Medulla oblongata (tissue), 1 donor: ENCODE measurements around the gene ICA1.
"Not testable (repeated sequence)": the region's sequence is repeated elsewhere in the genome, so short reads cannot be mapped to it uniquely, and the experiment has no call there.

Experiments
- DNase-seq: peaks from one replicate; pipeline ENCODE4 v3.0.0-alpha.2; 2015; ENCODE audit errors: extremely low spot score

The ICA1 gene

GRCh38 chr7:8263048-8263447, 1.1 kb upstream of the ICA1 start:
- no peak for DNase-seq

- DNase-seq: no peak
Observed at GRCh38 chr7:8260871-8261694, 884 bp downstream of the ICA1 start.

GRCh38 chr7:8259586-8260222, 2.3 kb downstream of the ICA1 start:
- no peak for DNase-seq

DNA sequence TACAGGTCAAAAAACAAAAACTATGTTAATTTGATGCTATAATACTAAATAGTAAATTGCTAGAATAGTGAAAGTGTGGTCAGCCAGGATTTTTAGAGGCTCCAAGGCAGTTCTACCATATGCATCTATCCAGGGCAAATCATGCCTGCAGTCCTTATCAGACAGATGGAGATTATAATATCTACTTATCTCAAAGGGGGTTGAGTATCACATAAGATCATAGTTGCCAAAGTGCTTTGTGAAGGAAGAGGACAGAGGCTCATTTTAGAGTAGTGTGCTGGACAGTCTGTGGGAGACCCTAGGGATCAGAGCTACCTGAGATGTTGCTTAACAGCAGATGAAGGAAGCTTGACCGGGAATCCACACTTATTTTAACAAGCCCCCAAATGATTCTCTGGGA, 3.2 kb downstream of the ICA1 start:
- no peak for DNase-seq

DNA sequence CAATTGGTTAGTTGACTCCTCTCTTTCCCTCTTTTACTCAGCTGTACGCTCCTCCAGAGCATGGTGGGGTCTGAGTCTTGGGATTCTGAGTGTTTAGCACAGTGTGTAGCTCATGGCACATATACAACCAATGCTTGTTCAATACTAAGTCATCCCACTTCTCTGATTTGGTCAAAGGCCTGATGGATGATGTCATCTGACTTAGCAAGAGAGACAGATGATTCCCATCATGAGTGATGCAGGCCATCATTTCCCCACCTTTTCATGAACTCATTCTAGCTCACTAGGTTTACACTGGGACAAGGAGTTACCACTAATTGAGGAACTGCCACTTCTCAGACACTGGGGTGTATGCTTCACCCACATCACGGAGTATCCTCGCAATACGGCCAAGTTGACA, 3.8 kb downstream of the ICA1 start:
- no peak for DNase-seq

DNA sequence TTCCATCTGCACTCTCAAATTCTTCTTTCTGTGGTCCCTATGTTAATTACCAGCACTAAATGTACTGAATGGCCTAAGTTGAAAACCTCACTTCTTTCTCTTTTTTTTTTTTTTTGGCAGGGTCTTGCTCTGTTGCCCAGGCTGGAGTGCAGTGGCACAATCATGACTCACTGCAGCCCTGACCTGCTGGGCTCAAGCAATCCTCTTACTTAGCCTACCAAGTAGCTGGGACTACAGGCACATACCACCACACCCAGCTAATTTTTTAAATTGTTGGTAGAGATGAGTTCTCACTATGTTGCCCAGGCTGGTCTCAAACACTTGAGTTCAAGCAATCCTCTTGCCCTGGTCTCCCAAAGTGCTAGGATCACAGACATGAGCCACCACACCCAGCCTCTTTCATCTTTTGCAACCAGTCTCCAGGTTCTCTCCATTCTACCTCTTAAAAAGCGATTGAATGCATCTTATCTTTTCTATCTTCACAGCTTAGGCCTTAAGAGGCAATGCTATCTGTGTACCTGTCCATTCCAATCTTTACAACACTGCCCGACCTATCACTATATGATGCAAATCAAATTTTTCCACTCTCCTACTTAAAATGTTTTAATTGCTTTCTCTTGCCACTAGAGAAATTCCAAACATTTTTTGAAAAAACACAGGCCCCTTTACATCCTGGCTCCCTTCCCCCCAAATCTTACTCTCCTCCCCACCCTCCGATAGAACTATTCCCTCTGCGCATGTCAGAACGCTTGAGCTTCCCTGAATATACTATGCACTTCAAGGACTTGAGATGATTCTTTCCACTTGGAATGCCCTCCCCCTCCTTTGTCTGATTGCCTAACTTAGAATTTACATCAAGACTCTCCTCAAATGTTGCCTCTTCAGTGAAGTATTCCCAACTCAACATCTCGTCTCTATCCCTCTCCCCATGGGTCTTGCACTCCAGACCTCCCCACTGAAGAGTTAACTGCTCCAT, 6.0 kb downstream of the ICA1 start:
- DNase-seq: no peak

DNA sequence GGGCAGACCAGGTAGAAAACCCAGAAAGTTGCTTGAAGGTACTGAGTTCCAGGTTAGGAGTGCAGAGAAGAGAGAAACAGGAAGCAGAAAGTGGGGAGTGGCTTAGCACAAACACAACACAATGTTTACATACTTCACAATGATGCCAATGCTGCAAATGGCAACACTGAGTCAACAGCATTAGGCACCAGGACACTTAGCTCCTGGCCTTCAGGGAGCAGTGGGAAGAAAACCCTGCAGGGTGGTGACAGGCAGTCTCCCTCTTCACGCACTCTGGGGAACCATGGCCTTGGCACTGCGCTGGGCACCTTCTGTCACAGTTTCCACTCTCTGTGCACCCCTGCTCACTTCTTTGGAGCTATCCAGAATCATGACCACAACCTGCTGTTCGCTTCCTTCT, 7.3 kb downstream of the ICA1 start:
- DNase-seq: no peak

DNA sequence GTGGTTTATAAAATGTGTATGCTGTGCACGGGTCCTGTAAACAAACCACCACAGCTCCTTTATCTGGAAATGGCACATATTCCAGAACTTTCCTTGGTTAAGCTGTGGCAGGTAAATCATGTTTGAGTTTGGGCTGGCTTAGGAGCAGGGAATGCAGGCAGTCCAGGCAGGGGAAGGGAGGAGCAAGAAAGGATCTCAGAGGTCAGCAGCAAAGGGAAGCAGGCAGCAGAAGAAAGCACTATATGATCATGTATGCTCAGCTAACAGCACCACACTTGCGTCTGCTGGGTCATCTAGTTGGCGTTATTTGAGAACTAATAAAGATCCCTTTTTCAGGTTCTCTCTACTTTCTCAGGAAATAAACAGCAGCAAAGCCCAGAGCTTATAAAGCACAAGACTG, 7.8 kb downstream of the ICA1 start:
- no peak for DNase-seq

- DNase-seq: no peak
Observed at GRCh38 chr7:8251195-8251594, 10.8 kb downstream of the ICA1 start.

- DNase-seq: no peak
Observed at GRCh38 chr7:8250547-8250946, 11.4 kb downstream of the ICA1 start.

DNA sequence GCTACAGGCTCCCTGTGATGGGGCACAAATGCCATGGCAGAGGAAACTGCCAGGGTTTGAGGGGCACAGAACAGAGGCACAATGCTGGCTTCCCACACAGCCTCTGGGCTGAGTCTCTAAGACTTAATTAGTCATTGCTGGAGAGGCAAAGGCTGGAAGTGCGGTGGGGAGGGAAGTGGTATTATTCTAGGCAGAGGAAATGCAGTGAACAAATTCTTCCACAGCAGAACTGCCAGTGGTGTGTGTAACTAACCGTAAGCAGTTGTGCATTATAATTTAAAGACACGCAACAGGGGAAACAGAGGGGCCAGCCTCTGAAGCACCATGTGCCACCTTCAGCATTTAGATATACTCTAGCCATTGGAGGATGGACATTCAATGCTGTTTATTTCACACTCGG, 12.8 kb downstream of the ICA1 start:
- no peak for DNase-seq

DNA sequence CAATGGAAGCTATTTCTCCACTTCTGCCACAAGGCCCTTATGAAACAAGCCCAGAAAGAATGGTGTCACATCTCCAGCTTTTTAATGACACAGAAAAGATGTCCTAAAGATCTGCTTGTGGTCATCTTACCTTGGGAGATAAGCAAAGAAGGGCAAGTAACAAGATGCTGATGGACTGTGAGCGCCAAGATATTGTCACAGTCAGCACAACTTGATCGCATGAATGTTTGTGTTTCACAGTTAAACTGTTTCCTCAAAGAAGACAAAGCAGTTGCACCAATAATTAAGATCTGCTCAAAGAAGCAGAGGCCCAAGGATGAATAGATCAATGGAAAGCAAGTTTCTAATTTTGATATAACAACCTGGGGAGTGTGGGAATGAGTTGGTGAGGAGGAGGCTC, 15.9 kb downstream of the ICA1 start:
- no peak for DNase-seq

GRCh38 chr7:8245032-8245431, 16.9 kb downstream of the ICA1 start:
- not testable (repeated sequence) for DNase-seq

- DNase-seq: not testable (repeated sequence)
Observed at GRCh38 chr7:8243059-8243458, 18.9 kb downstream of the ICA1 start.

GRCh38 chr7:8239702-8240362, 22.1 kb downstream of the ICA1 start:
- not testable (repeated sequence) for DNase-seq

GRCh38 chr7:8236780-8237407, 25.1 kb downstream of the ICA1 start:
- DNase-seq: peak; percentile 62

- no peak for DNase-seq
Observed at GRCh38 chr7:8232999-8233847, 28.7 kb downstream of the ICA1 start.

DNA sequence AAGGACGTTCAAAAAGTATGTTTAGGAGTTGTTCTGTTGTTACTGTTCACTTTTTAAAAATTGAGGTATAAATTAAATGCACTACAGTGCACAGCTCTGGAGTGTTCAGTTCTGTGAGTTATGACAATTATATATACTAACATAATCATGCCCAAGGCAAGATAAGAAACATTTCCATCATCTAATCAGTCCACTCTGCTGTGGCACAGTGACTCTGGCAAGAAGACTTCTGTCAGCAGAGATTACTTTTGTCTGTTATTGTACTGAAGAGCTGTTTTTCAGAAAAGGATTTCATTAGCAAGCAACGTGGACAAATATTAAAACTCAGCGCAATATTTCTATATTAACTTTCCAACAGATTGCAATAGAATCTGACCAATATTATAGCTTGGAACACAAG, 32.0 kb downstream of the ICA1 start:
- no peak for DNase-seq

- no peak for DNase-seq
Observed at GRCh38 chr7:8228766-8229674, 32.9 kb downstream of the ICA1 start.
